Ovary (tissue), 9 donors: Measurements from ENCODE around the gene SZRD1. TPM values are rescaled to one million over a fixed set of nuclear protein-coding genes. Genes with fewer than 3 reads are reported as not detected.

ENCODE experiments used
- DNase-seq, 5 donors: peaks; one replicate each; pipeline ENCODE4 v3.0.0-alpha.2; 2019 to 2020
- H3K27ac ChIP-seq, 2 donors: fragments of 200-600 bp; one replicate each; pipeline versions ENCODE4 v1.5.1 to v1.8.0; 2019 to 2022
- H3K27me3 ChIP-seq: fragments of 200-600 bp; one replicate; pipeline ENCODE4 v1.8.0; 2022
- H3K36me3 ChIP-seq: fragments of 200-600 bp; sonication (generic); one replicate; pipeline ENCODE4 v1.5.1; 2019
- H3K4me1 ChIP-seq: one replicate; pipeline ENCODE4 v1.8.1; 2013; ENCODE audit warnings: mild to moderate bottlenecking, moderate library complexity; ENCODE audit not compliant: insufficient read depth
- H3K4me3 ChIP-seq: fragments of 200-600 bp; sonication (generic); one replicate; pipeline ENCODE4 v1.5.1; 2017
- H3K9me3 ChIP-seq, 2 donors: fragments of 200-600 bp in 1 of 2; sonication (generic) in 1 of 2; one replicate each; pipeline versions ENCODE4 v1.5.1 to v1.8.1; 2013 to 2019; ENCODE audit warnings: mild to moderate bottlenecking in 1 of 2, moderate library complexity in 1 of 2
- EP300 ChIP-seq: sonication (generic); formaldehyde crosslinking; IDR thresholded peaks from one replicate; pipeline ENCODE4 v1.6.1; 2017; ENCODE audit warnings: antibody characterized with exemption
- POLR2A ChIP-seq: fragments of 450-650 bp; IDR thresholded peaks from one replicate; pipeline ENCODE4 v1.6.1; 2017; ENCODE audit warnings: antibody characterized with exemption, mild to moderate bottlenecking, moderate library complexity
- WGBS, 3 donors: extraction: QIAGEN DNeasy Blood & Tissue Kit in 1 of 3; methylation state at CpG; one replicate each; pipeline versions ENCODE4 v1.1.5 to v1.1.7; 2013 to 2017; 5-methylcytosine and 5-hydroxymethylcytosine counted together
- intact Hi-C, 4 donors: fragments of 100-400 bp; cut with DNase I; formaldehyde crosslinking; loops; one replicate each; pipeline versions ENCODE4 v1.11.0 to v1.15.1; 2022 to 2023
- polyA plus RNA-seq, 2 donors: library from polyadenylated mRNA; stranded (reverse); fragments of 200-250 nt in 1 of 2; fragments of 350-450 nt in 1 of 2; fragmentation: Illumina TruSeq in 1 of 2; extraction: RNeasy Lipid Tissue Mini Kit (QIAGEN cat#74804) in 1 of 2; gene quantifications; one replicate each; pipeline ENCODE4 v1.2.3, GENCODE V29; 2013 to 2014
- total RNA-seq, 7 donors: library from RNA; depleted of rRNA in 2 of 7; stranded (reverse); fragments of >200 nt in 2 of 7; fragmentation: NEBNext Ultra II Directional in 3 of 7; extraction: Animal tissue kit (Norgen Biotek cat#: 25700) in 3 of 7; gene quantifications; one replicate each; pipeline versions ENCODE4 v1.1.0 to v1.2.4, GENCODE V29; 2016 to 2023
- TF ChIP-seq, protein P1 (sequence below), 3 donors: fragments of 450-650 bp in 2 of 3; fragments of 200-600 bp in 1 of 3; IDR thresholded peaks; one replicate each; pipeline versions ENCODE4 v1.5.1 to v1.8.0; 2016 to 2022; ENCODE audit warnings: antibody characterized with exemption in 3 of 3, mild to moderate bottlenecking in 1 of 3
- donor health status: DM: no; HTN: no; CAD: no; lungs with moderate emphysema.
- donor health status: DM: no; HTN: no; CAD: no.
- donor health status: Bipolar disorder and iron deficiency.
- donor health status: DM: yes; HTN: yes; CAD: no.
- donor health status: DM: no; HTN: no; CAD: no.
- donor health status: DM: yes; HTN: yes; CAD: no.

SZRD1 gene
- total and polyA plus RNA-seq, 9 donors: 45.3 to 152 (median 120) TPM

DNA sequence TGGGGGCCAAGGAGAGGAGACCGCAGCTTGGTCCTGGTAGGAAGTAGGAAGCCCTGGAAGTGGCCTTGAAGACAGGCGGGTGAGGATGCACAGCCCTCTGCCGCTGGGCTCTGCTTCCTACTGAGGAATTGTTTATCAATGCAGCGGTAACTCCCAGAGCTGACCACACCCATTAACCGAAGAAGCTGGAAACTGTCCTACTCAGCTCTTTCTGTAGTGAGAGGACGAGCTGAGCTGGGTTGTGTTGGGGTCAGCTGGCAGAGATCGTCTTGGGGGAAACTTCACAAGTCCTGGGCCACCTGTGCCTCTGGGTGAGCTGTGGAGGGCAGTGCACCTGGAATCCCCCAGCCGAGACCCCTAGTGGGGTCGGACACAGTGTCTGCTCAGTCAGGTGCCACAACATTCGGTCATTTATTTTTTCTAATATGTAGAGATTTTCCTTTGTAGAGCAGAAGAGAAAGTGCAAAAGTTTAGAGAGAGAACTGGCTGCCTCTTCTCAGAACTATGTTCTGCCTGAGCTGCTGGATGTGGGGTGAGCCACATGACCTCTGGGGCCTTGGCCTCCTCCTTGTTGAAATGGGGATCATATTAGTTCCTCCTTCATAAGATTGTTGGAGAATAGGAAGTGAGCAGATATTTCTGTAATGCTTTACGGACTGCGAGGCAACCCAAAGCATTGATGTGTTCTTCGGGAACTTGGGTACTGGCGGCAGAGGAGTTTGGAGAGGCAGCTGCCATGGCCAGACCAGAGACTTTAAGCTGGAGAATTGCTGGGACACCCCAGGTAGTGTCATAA lies 77.1 kb downstream of the SZRD1 start:
- 43 to 55% (median 45%) methylated on average over 14 of the region's 14 CpGs for WGBS, 3 donors
- TF ChIP-seq POLR2A (no peak), EP300 (no peak)
- TF ChIP-seq, protein P1, sequence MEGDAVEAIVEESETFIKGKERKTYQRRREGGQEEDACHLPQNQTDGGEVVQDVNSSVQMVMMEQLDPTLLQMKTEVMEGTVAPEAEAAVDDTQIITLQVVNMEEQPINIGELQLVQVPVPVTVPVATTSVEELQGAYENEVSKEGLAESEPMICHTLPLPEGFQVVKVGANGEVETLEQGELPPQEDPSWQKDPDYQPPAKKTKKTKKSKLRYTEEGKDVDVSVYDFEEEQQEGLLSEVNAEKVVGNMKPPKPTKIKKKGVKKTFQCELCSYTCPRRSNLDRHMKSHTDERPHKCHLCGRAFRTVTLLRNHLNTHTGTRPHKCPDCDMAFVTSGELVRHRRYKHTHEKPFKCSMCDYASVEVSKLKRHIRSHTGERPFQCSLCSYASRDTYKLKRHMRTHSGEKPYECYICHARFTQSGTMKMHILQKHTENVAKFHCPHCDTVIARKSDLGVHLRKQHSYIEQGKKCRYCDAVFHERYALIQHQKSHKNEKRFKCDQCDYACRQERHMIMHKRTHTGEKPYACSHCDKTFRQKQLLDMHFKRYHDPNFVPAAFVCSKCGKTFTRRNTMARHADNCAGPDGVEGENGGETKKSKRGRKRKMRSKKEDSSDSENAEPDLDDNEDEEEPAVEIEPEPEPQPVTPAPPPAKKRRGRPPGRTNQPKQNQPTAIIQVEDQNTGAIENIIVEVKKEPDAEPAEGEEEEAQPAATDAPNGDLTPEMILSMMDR (IDR thresholded peaks at IDR 0.05): no peak
- DNase-seq: peak in 4 of 5 donors; percentile 40 to 68 (median 50)
- Histone ChIP-seq H3K9me3 (no peaks in the 10 kb centered on the region), H3K36me3 (no peaks in the 10 kb centered on the region), H3K27ac (peak overlapping the region in 1 of 2 donors; percentile 4), H3K4me1 (peaks cover 2% of the 10 kb centered on the region), H3K4me3 (no peak overlapping the region), H3K27me3 (no peaks in the 10 kb centered on the region)
- intact Hi-C loops: loop anchor here in 1 of 4 donors (10.0 kb wide), 1 partner anchor 51 kb away; no protein-coding TSS in a partner anchor

DNA sequence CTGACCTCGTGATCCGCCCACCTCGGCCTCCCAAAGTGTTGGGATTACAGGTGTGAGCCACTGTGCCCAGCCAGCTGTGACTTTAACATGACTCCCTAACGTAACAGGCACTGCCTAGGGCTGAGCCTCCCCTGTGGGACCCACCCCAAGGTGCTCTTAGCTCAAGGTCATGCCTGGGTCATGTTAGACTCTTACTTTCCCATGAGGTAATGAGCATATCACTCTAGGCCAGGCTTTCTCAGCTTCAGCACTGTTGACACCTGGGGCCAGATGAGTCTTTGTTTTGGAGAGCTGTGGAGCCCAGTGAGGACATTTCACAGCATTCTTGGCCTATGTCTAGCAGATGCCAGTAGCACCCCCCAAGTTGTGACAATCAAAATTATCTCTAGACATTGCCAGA lies 78.0 kb downstream of the SZRD1 start:
- H3K36me3 ChIP-seq: no peaks in the 10 kb centered on the region

DNA sequence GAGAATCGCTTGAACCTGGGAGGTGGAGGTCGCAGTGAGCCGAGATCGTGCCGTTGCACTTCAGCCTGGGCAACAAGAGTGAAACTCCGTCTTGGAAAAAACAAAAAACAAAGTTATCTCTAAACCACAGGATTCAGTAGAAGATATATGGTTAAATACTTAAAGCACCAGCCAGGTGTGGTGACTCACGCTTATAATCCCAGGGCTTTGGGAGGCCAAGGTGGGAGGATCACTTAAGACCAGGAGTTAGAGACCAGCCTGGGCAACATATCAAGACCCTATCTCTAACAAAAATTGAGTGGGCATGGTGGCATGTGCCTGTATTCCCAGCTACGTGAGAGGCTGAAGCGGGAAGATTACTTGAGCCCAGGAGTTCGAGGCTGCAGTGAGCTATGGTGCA lies 79.1 kb downstream of the SZRD1 start:
- Histone ChIP-seq H3K9me3 (no peaks in the 10 kb centered on the region), H3K4me1 (peaks cover 2% of the 10 kb centered on the region), H3K36me3 (no peaks in the 10 kb centered on the region), H3K4me3 (no peak overlapping the region), H3K27me3 (no peaks in the 10 kb centered on the region), H3K27ac (no peak overlapping the region)
- no peak for DNase-seq
- intact Hi-C loops: loop anchor here in 1 of 4 donors (10.0 kb wide), 1 partner anchor 49 kb away; no protein-coding TSS in a partner anchor
- WGBS, 3 donors: 85 to 91% (median 87%) methylated on average over 10 of the region's 10 CpGs
- TF ChIP-seq, protein P1 (IDR thresholded peaks at IDR 0.05): no peak
- no peak for TF ChIP-seq EP300
- no peak for TF ChIP-seq POLR2A

More for the DNA sequence above, 78.0 kb downstream of the SZRD1 start:
- Histone ChIP-seq H3K4me1 (peaks cover 2% of the 10 kb centered on the region), H3K4me3 (no peak overlapping the region), H3K27me3 (no peaks in the 10 kb centered on the region), H3K27ac (no peak overlapping the region), H3K9me3 (no peaks in the 10 kb centered on the region)
- no peak for TF ChIP-seq POLR2A
- TF ChIP-seq, protein P1 (IDR thresholded peaks at IDR 0.05): no peak
- DNase-seq: no peak
- intact Hi-C loops: loop anchor here in 1 of 4 donors (10.0 kb wide), 1 partner anchor 50 kb away; no protein-coding TSS in a partner anchor
- 72 to 81% (median 79%) methylated on average over 4 of the region's 4 CpGs for WGBS, 3 donors

DNA sequence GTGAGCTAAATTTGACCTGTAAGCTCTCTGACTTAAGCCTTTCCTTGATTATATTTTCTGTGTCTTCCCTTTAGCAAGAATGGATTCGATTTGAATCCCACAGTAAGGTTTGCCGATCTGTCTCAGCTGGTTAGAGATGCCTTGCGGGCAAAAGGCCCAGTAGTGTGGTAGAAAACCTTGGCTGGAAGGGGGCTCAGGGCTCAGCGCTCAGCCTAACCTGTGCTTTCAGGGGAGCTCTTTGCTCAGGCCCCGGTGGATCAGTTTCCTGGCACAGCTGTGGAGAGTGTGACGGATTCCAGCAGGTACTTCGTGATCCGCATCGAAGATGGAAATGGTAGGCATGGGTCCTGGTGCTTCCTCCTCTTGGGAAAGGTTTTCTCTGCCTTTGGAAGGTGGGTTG lies 80.6 kb downstream of the SZRD1 start:
- Histone ChIP-seq H3K27me3 (no peaks in the 10 kb centered on the region), H3K4me1 (no peaks in the 10 kb centered on the region), H3K27ac (no peak overlapping the region), H3K36me3 (no peaks in the 10 kb centered on the region), H3K9me3 (no peaks in the 10 kb centered on the region), H3K4me3 (no peak overlapping the region)
- WGBS, 3 donors: 92 to 96% (median 95%) methylated on average over 9 of the region's 9 CpGs
- intact Hi-C loops: loop anchor here in 1 of 4 donors (10.0 kb wide), 1 partner anchor 47 kb away; no protein-coding TSS in a partner anchor
- TF ChIP-seq, protein P1 (IDR thresholded peaks at IDR 0.05): no peak
- TF ChIP-seq EP300: no peak
- no peak for TF ChIP-seq POLR2A
- peak in 1 of 5 donors; percentile 25 for DNase-seq

Other genes starting within 250 kb of the SZRD1 start
- gene EPHA2, start 211.2 kb upstream of the SZRD1 start, total RNA-seq: 10 to 100 TPM in 3 of 7 donors, 1 to 10 TPM in 4; 3.9 to 40.7 (median 8.8) TPM
- 1 to 10 TPM; 3.8 to 6.1 TPM for gene EPHA2, start 211.2 kb upstream of the SZRD1 start, polyA plus RNA-seq
- 10 to 100 TPM in 5 of 7 donors, 1 to 10 TPM in 2; 6.0 to 30.4 (median 14.6) TPM for gene ARHGEF19, start 154.6 kb upstream of the SZRD1 start, total RNA-seq
- 10 to 100 TPM in 1 of 2 donors, 1 to 10 TPM in 1; 2.3 to 15.5 TPM for gene ARHGEF19, start 154.6 kb upstream of the SZRD1 start, polyA plus RNA-seq
- 10 to 100 TPM in 4 of 7 donors, 1 to 10 TPM in 3; 4.6 to 12.4 (median 10.5) TPM for gene CPLANE2, start 130.1 kb upstream of the SZRD1 start, total RNA-seq
- 1 to 10 TPM; 2.6 to 6.6 TPM for gene CPLANE2, start 130.1 kb upstream of the SZRD1 start, polyA plus RNA-seq
- gene FBXO42, start 14.8 kb upstream of the SZRD1 start, total RNA-seq: 10 to 100 TPM; 17.7 to 35.3 (median 23.6) TPM
- 10 to 100 TPM; 16.0 to 16.1 TPM for gene FBXO42, start 14.8 kb upstream of the SZRD1 start, polyA plus RNA-seq
- not detected for gene SPATA21, start 70.2 kb downstream of the SZRD1 start, total RNA-seq
- gene SPATA21, start 70.2 kb downstream of the SZRD1 start, polyA plus RNA-seq: under 1 TPM in 1 of 2 donors, not detected in 1; 0.17 TPM
- 10 to 100 TPM; 36.2 to 60.4 (median 51.9) TPM for gene NECAP2, start 73.5 kb downstream of the SZRD1 start, total RNA-seq
- gene NECAP2, start 73.5 kb downstream of the SZRD1 start, polyA plus RNA-seq: 10 to 100 TPM; 41.0 to 59.1 TPM
- 1,000 to 10,000 TPM in 5 of 7 donors, under 1 TPM in 2; under 0.01 to 7,521 (median 3,807) TPM for gene RNU1-1, start 147.0 kb downstream of the SZRD1 start, total RNA-seq
- not detected for gene RNU1-1, start 147.0 kb downstream of the SZRD1 start, polyA plus RNA-seq
- 100 to 1,000 TPM in 1 of 7 donors, 10 to 100 TPM in 6; 30.4 to 111 (median 55.9) TPM for gene NBPF1, start 246.3 kb downstream of the SZRD1 start, total RNA-seq
- gene NBPF1, start 246.3 kb downstream of the SZRD1 start, polyA plus RNA-seq: 10 to 100 TPM; 14.7 to 78.8 TPM